Measurements from ENCODE around the gene ENHO. TPM values are rescaled to one million over a fixed set of nuclear protein-coding genes. Genes with fewer than 3 reads are reported as not detected.

ENHO gene
- polyA plus RNA-seq, 3 donors = 2.3 to 3.2 (median 2.7) TPM

GRCh38 chr9:34499076-34499475 is 23.7 kb downstream of the ENHO start:
- 83% methylated on average over 1 of the region's 2 CpGs for WGBS (ENCODE audit: insufficient coverage)
- H3K4me3 ChIP-seq (replicated peaks in 1 of 3; ENCODE audit: low read depth in 2 of 3, low read length in 3 of 3) = no peak overlapping the region
- H3K4me3 Mint-ChIP-seq = no peak overlapping the region
- no peak overlapping the region for H2AFZ ChIP-seq (ENCODE audit: insufficient read depth, low read depth, low read length, poor library complexity, severe bottlenecking)
- DNase-seq = no peak
- H3K27me3 Mint-ChIP-seq (ENCODE audit: low read depth in 3 of 3) = peaks cover 3 to 9% (median 3%) of the 10 kb centered on the region in 3 donors
- no peaks in the 10 kb centered on the region for H3K36me3 ChIP-seq (replicated peaks in 1 of 2; ENCODE audit: control insufficient read depth in 1 of 2, insufficient read depth in 2 of 2, low read length in 2 of 2)
- no peak overlapping the region for H3K9ac ChIP-seq (ENCODE audit: insufficient read depth, low read length, poor library complexity, severe bottlenecking)
- no peaks in the 10 kb centered on the region for H3K36me3 Mint-ChIP-seq
- H3K79me2 ChIP-seq (ENCODE audit: insufficient read depth, low read length) = no peaks in the 10 kb centered on the region
- no peaks in the 10 kb centered on the region for H3K27me3 ChIP-seq (ENCODE audit: control insufficient read depth in 2 of 2, insufficient read depth in 2 of 2, low read length in 2 of 2)
- no peak for TF ChIP-seq CTCF (IDR thresholded peaks at IDR 0.05)
- H3K27ac ChIP-seq (ENCODE audit: low read depth in 1 of 2, low read length in 2 of 2) = no peak overlapping the region
- H3K4me1 Mint-ChIP-seq = peaks cover 2% of the 10 kb centered on the region
- no peaks in the 10 kb centered on the region for H3K9me3 Mint-ChIP-seq
- no peak overlapping the region for H3K27ac Mint-ChIP-seq
- H3K9me3 ChIP-seq (replicated peaks in 1 of 2; ENCODE audit: control insufficient read depth in 1 of 2, insufficient read depth in 1 of 2, low read length in 2 of 2) = no peaks in the 10 kb centered on the region
- no peaks in the 10 kb centered on the region for H4K20me1 ChIP-seq (ENCODE audit: insufficient read depth, low read length)
- intact Hi-C loops (cut with micrococcal nuclease) = no loop called here
- no peaks in the 10 kb centered on the region for H3K4me1 ChIP-seq (ENCODE audit: control insufficient read depth in 1 of 2, insufficient read depth in 2 of 2, low read length in 2 of 2)
- H3K4me2 ChIP-seq (replicated peaks; ENCODE audit: extremely low read depth, low read length, poor library complexity, severe bottlenecking) = no peak overlapping the region

GRCh38 chr9:34498553-34498952 is 24.2 kb downstream of the ENHO start:
- peaks cover 3 to 6% (median 3%) of the 10 kb centered on the region in 3 donors for H3K27me3 Mint-ChIP-seq (ENCODE audit: low read depth in 3 of 3)
- TF ChIP-seq CTCF (IDR thresholded peaks at IDR 0.05) = no peak
- intact Hi-C loops (cut with micrococcal nuclease) = no loop called here
- no peaks in the 10 kb centered on the region for H3K79me2 ChIP-seq (ENCODE audit: insufficient read depth, low read length)
- no peak overlapping the region for H3K4me3 ChIP-seq (replicated peaks in 1 of 3; ENCODE audit: low read depth in 2 of 3, low read length in 3 of 3)
- no peaks in the 10 kb centered on the region for H3K4me1 ChIP-seq (ENCODE audit: control insufficient read depth in 1 of 2, insufficient read depth in 2 of 2, low read length in 2 of 2)
- no peaks in the 10 kb centered on the region for H3K9me3 Mint-ChIP-seq
- no peaks in the 10 kb centered on the region for H3K36me3 Mint-ChIP-seq
- WGBS (ENCODE audit: insufficient coverage) = 0% methylated on average over 1 of the region's 3 CpGs
- H3K27ac Mint-ChIP-seq = no peak overlapping the region
- no peak overlapping the region for H3K9ac ChIP-seq (ENCODE audit: insufficient read depth, low read length, poor library complexity, severe bottlenecking)
- no peak overlapping the region for H3K4me3 Mint-ChIP-seq
- H3K9me3 ChIP-seq (replicated peaks in 1 of 2; ENCODE audit: control insufficient read depth in 1 of 2, insufficient read depth in 1 of 2, low read length in 2 of 2) = no peaks in the 10 kb centered on the region
- no peak overlapping the region for H3K4me2 ChIP-seq (replicated peaks; ENCODE audit: extremely low read depth, low read length, poor library complexity, severe bottlenecking)
- no peaks in the 10 kb centered on the region for H4K20me1 ChIP-seq (ENCODE audit: insufficient read depth, low read length)
- no peaks in the 10 kb centered on the region for H3K36me3 ChIP-seq (replicated peaks in 1 of 2; ENCODE audit: control insufficient read depth in 1 of 2, insufficient read depth in 2 of 2, low read length in 2 of 2)
- no peak overlapping the region for H3K27ac ChIP-seq (ENCODE audit: low read depth in 1 of 2, low read length in 2 of 2)
- H3K27me3 ChIP-seq (ENCODE audit: control insufficient read depth in 2 of 2, insufficient read depth in 2 of 2, low read length in 2 of 2) = no peaks in the 10 kb centered on the region
- DNase-seq = no peak
- peaks cover 2% of the 10 kb centered on the region for H3K4me1 Mint-ChIP-seq
- no peak overlapping the region for H2AFZ ChIP-seq (ENCODE audit: insufficient read depth, low read depth, low read length, poor library complexity, severe bottlenecking)

All from CD14-positive monocyte (primary cell).